ENCODE results near the gene ADPRS.

Gene ADPRS

DNA sequence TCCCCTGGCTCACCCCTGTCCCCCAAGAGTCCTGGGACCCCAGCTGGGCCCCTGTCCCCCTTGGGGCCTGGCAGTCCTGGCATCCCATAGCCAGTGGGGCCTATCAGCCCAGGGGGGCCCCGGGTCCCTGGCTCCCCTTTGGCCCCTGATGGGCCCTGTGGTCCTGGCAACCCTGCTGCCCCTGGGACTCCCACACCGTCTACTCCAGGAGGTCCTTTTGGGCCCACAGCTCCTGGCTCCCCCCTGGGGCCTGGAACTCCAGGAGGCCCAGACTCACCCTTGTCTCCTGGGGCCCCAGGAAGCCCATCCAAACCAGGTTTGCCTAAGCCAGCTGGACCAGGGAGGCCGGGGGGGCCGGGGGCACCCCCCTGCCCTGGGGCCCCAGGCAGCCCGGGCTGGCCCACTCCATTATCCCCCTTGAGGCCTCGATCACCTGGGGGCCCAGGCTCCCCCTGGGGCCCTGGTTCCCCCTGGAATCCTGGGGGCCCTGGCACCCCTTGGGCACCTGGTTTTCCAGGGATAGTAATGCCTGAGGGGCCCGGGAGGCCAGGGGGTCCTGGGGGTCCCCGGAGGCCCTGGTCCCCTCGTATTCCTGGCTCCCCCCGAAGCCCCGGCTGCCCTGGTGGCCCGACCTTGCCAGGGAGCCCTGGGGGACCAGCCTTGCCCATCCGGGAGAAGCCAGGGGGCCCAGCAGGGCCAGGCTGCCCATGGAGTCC is 10.1 kb downstream of the ADPRS start:
- no peak overlapping the region for H3K4me3 ChIP-seq (ENCODE audit: low read length, poor library complexity, severe bottlenecking)
- no peak overlapping the region for H3K4me2 ChIP-seq (ENCODE audit: low read depth, low read length, poor library complexity, severe bottlenecking)
- H3K4me1 ChIP-seq (ENCODE audit: insufficient read depth, low read length, poor library complexity, severe bottlenecking): no peaks in the 10 kb centered on the region
- TF ChIP-seq, protein P1, sequence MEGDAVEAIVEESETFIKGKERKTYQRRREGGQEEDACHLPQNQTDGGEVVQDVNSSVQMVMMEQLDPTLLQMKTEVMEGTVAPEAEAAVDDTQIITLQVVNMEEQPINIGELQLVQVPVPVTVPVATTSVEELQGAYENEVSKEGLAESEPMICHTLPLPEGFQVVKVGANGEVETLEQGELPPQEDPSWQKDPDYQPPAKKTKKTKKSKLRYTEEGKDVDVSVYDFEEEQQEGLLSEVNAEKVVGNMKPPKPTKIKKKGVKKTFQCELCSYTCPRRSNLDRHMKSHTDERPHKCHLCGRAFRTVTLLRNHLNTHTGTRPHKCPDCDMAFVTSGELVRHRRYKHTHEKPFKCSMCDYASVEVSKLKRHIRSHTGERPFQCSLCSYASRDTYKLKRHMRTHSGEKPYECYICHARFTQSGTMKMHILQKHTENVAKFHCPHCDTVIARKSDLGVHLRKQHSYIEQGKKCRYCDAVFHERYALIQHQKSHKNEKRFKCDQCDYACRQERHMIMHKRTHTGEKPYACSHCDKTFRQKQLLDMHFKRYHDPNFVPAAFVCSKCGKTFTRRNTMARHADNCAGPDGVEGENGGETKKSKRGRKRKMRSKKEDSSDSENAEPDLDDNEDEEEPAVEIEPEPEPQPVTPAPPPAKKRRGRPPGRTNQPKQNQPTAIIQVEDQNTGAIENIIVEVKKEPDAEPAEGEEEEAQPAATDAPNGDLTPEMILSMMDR (conservative IDR thresholded peaks at IDR 0.05; ENCODE audit: low read length): no peak
- no peak for TF ChIP-seq EZH2phosphoT487 (IDR thresholded peaks at IDR 0.05; ENCODE audit: borderline replicate concordance)
- no peaks in the 10 kb centered on the region for H4K20me1 ChIP-seq (ENCODE audit: insufficient read depth, low read length, poor library complexity, severe bottlenecking)
- no peak overlapping the region for H2AFZ ChIP-seq (ENCODE audit: low read length)
- H3K36me3 ChIP-seq (ENCODE audit: insufficient read depth, low read length): no peaks in the 10 kb centered on the region; the same call in 1 of the 2 replicates
- no peaks in the 10 kb centered on the region for H3F3A ChIP-seq (ENCODE audit: low read depth)
- H3K9me3 ChIP-seq (ENCODE audit: insufficient read depth, low read depth, low read length): no peaks in the 10 kb centered on the region
- no peaks in the 10 kb centered on the region for H3K9me2 ChIP-seq (replicated peaks; ENCODE audit: low read depth, low read length)
- H3K79me2 ChIP-seq (ENCODE audit: insufficient read depth, low read length): no peaks in the 10 kb centered on the region
- H3K9ac ChIP-seq (ENCODE audit: low read depth, low read length, poor library complexity, severe bottlenecking): no peak overlapping the region
- H3K27me3 ChIP-seq (ENCODE audit: insufficient read depth, low read length, poor library complexity, severe bottlenecking): no peaks in the 10 kb centered on the region

DNA sequence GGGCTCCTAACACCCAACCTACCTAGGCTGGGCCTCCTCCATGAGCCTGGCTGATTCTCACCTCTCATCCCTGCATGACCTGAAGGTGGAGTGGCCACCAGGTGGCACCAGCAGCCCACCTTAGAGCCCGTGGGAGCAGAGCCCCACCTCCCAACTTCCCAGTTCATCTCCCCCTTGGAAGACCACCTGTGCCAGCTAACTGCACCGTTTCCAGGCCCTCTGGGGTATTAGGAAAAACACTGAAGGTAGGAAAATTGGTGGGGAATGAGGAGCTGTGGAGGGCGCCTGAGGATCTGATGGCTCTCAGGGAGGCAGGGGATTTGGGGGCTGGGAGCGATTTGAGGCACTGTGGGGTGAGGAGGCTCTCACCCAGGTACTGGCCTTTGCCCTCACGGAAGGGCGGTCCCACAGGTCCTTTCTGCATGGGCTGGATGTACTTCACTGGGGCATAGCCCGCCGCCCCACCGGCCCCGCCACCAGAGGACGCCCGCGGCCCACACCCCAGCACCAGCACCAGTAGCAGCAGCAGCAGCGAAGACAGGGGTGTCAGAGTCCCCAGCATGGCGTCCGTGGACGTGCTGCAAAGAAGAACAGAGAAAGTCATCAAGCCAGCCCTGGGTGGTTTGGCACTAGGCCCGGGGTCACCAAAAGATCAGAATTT is 11.1 kb downstream of the ADPRS start:
- H2AFZ ChIP-seq (ENCODE audit: low read length): peak overlapping the region; percentile 64; the same call in 1 of the 2 replicates
- no peaks in the 10 kb centered on the region for H3F3A ChIP-seq (ENCODE audit: low read depth)
- peak overlapping the region; percentile 58 for H3K4me2 ChIP-seq (ENCODE audit: low read depth, low read length, poor library complexity, severe bottlenecking)
- peak overlapping the region; percentile 29 for H3K4me3 ChIP-seq (ENCODE audit: low read length, poor library complexity, severe bottlenecking)
- no peaks in the 10 kb centered on the region for H3K79me2 ChIP-seq (ENCODE audit: insufficient read depth, low read length)
- no peaks in the 10 kb centered on the region for H3K36me3 ChIP-seq (ENCODE audit: insufficient read depth, low read length)
- no peak overlapping the region for H3K9ac ChIP-seq (ENCODE audit: low read depth, low read length, poor library complexity, severe bottlenecking)
- no peaks in the 10 kb centered on the region for H3K9me3 ChIP-seq (ENCODE audit: insufficient read depth, low read depth, low read length)
- H3K4me1 ChIP-seq (ENCODE audit: insufficient read depth, low read length, poor library complexity, severe bottlenecking): no peaks in the 10 kb centered on the region
- no peak for TF ChIP-seq EZH2phosphoT487 (IDR thresholded peaks at IDR 0.05; ENCODE audit: borderline replicate concordance)
- TF ChIP-seq, protein P1 (conservative IDR thresholded peaks at IDR 0.05; ENCODE audit: low read length): peak; percentile 91
- H3K9me2 ChIP-seq (replicated peaks; ENCODE audit: low read depth, low read length): no peaks in the 10 kb centered on the region
- no peaks in the 10 kb centered on the region for H3K27me3 ChIP-seq (ENCODE audit: insufficient read depth, low read length, poor library complexity, severe bottlenecking)
- no peaks in the 10 kb centered on the region for H4K20me1 ChIP-seq (ENCODE audit: insufficient read depth, low read length, poor library complexity, severe bottlenecking)

DNA sequence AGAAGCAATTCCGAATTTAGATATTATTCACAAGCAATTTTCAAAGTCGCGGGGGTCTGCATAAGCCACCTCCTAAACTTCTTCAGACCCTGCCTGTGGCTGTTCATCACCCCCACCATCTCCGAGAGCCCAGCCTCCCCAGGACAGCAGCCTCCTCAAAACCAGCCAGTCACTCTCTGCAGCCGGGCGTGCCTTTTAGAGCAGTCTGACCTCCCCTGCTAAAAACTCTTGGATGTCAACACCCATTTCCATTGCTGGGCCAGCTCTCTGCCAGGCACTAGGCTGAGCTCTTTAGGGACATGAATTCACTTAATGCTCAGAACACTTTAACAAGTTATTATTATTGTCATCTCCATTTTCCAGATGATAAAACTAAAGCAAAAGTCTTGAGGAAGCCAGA is 11.7 kb downstream of the ADPRS start:
- Histone ChIP-seq H3K36me3 (ENCODE audit: insufficient read depth, low read length) (no peaks in the 10 kb centered on the region), H3K9me3 (ENCODE audit: insufficient read depth, low read depth, low read length) (no peaks in the 10 kb centered on the region), H3F3A (ENCODE audit: low read depth) (no peaks in the 10 kb centered on the region), H3K4me3 (ENCODE audit: low read length, poor library complexity, severe bottlenecking) (no peak overlapping the region), H3K4me2 (ENCODE audit: low read depth, low read length, poor library complexity, severe bottlenecking) (no peak overlapping the region), H3K9ac (ENCODE audit: low read depth, low read length, poor library complexity, severe bottlenecking) (no peak overlapping the region), H3K79me2 (ENCODE audit: insufficient read depth, low read length) (no peaks in the 10 kb centered on the region), H2AFZ (ENCODE audit: low read length) (peak overlapping the region; percentile 64; the same call in 1 of the 2 replicates), H4K20me1 (ENCODE audit: insufficient read depth, low read length, poor library complexity, severe bottlenecking) (no peaks in the 10 kb centered on the region), H3K9me2 (replicated peaks; ENCODE audit: low read depth, low read length) (no peaks in the 10 kb centered on the region), H3K27me3 (ENCODE audit: insufficient read depth, low read length, poor library complexity, severe bottlenecking) (no peaks in the 10 kb centered on the region), H3K4me1 (ENCODE audit: insufficient read depth, low read length, poor library complexity, severe bottlenecking) (no peaks in the 10 kb centered on the region)
- TF ChIP-seq, protein P1 (conservative IDR thresholded peaks at IDR 0.05; ENCODE audit: low read length): no peak
- no peak for TF ChIP-seq EZH2phosphoT487 (IDR thresholded peaks at IDR 0.05; ENCODE audit: borderline replicate concordance)

Measured in Loucy (cell line).